Forelimb muscle (tissue), 1 donor: Measurements from ENCODE around the gene RASSF8. TPM values are rescaled to one million over a fixed set of nuclear protein-coding genes. Genes with fewer than 3 reads are reported as not detected.

ENCODE experiments used
- DNase-seq: peaks from one replicate; pipeline ENCODE4 v3.0.0-alpha.2; 2013; ENCODE audit warnings: low read depth
- polyA plus RNA-seq: library from polyadenylated mRNA; unstranded; fragments of 120-200 nt; gene quantifications from one replicate; pipeline ENCODE4 v1.2.1, GENCODE V29; 2013; ENCODE audit not compliant: insufficient read length

Gene RASSF8
- polyA plus RNA-seq, 1 donor: 24.9 TPM

DNA sequence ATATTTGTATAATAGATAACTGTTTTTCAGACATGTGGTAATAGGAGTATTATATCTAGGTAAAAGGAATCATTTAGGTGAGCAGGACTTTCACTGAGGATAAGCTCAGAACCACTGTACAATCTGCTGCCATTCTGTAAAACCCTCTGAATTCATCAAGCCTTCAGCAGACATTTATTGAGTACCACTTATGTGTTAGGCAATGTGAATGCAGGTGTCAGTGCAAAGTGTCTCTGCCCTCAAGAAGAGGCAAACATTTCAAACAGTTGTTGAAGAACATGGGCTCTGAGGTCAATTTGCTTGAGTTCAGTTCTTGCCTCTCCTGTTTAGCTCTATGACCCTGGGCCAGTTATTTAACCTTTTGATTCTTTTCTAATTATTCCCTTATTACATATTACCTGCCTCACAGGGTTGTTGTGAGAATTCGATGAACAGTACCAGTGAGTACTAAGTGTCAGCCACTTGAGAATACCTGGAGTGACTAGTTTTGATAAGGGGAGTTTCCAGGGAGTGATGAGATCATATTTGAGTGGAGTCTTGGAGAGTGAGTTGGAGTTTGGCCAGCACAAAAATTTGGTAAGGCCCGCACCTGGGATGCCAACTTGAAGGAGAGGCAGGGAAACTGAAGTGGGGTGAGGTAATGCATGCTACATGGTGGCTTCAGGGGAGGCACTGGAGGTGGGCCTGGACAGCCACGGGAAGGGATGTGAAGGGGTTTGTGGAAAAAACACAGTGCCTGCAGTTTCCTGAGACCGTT is 33.7 kb downstream of the RASSF8 start:
- no peak for DNase-seq

DNA sequence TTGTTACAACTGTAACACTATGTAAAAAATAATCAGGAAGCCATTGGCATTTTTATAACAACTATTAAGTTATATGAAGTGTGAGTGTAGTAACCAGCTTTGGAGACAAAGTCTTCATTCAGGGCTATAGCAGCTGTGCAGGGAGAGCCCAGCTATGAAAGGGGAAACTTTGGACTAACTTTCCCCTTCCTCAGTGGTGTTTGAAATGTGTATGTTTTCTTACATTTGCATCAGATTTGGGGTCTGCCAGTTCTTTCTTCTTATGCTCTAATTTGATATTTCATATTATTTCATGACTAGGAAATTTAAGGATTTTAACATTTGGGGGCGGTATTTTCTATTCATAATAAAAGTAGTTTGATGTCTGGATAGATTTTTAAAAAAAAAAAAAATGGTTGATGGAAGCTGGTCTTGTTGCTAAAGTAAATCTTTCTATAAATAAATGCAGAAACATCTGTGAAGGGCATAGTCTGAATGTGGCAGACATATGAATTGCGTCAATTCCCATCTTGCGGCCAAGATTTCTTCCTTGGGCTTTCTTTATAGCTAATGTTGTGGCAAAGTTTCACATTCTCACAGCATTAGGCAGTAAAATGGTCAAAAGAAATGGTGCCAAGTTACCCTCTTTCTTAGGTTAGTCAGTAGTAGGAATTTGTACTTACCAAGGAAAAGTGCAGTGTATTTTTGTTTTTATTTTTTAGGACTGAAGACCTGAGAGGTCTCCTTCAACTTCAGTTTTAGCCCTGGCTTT is 35.6 kb downstream of the RASSF8 start:
- no peak for DNase-seq

DNA sequence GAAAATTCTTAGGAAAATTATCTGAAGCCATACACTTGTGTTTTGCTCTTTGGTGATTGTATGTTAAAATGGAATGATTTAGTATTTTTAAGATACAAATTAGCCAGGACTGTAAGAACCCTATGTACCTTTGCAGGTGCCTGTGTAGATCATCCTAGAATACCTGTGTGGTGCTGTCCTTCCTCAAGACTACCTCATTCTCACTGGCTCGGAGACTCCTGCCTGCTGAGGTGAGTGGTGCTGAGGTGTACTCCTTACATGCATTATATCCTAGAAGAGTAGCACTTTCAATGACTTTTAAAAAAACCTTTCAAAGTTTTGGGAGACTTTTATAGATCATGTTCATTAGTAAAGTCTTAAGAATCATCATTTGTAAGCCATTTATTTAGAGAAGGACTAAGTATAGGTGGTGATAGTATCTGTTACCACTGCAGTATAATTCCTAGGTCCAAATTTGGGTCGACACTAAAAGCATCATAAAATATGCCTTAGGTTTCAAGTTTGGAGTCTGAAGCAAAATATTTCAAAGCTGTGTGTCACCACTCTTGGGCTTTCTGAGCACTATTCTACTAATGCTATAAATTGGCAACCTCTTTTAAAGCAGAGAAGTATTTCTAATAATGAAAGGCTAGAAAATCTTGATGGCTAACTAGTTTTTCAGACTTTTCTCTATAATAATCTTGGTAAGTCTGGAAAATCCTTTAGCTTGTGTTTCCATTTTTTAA is 36.6 kb downstream of the RASSF8 start:
- no peak for DNase-seq

DNA sequence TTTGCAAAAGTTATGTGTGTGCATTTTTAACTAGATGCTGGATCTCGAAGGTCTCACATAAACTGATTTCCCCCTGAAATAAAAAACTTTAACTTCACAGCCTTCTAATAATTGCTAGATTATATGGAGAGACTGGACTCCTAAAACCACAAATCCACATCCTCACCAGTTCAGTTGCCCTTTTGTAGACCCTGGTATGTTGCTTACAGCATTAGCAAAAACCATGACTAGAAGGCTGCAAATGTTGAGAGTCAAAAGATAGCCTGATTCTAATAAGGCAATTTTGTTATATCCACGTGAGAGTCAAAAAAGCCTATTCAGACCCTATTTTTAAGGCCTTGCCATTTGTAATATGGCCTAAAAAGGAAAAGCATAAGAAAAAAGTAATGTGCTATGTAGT is 37.4 kb downstream of the RASSF8 start:
- DNase-seq: no peak

DNA sequence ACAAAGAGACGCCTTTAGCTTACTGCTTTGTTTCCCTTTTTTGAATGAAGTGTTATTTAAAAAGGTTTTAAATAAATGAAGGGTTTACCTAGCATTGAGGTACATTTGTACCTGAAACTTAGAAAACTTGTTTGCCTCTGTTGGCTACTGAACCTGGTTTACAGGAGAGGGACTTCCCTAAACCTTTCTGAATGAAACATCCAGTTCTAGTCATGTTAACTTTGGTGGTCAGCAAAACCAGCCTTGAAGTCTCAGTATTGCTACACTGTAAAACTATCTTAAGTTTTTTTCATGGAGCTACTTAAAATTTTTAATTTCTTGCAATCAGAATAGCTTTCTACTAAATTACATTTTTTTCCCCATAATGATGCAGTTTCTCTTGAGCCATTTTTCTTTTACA is 38.2 kb downstream of the RASSF8 start:
- no peak for DNase-seq

DNA sequence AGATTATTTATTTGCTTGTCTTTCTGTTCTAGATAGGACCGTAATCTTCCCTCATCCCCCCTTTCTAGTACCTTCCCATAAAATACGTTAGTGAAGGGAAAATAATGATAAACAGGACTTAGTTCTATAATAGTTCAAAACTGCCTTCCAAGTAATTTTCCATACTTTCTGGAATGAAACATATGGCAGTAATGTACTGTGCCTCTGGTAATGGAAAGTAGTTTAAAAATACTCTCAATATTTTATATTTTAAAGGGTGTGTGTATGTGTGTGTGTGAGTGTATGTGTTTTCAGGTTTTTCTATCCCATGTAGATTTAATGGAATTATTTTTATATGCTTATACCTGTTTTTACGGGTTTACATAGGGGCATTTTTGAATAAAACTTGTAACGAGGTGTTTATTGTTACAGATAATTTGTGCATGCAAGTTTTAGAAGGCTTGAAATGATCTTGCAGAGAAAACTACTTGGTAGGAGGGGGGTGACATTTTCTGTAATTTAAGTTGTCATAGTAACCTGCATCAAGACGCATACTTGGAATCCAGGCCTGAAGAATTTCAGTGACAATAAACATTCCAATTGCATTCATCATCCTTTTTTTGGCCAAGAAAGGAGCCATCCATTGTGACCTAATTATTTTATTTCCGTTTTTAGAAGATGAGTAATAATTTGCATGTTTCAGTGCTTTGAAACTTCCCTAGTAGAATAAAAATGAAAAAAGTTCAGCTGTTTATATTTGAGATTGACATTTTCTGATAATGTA is 38.9 kb downstream of the RASSF8 start:
- peak; percentile 44 for DNase-seq

DNA sequence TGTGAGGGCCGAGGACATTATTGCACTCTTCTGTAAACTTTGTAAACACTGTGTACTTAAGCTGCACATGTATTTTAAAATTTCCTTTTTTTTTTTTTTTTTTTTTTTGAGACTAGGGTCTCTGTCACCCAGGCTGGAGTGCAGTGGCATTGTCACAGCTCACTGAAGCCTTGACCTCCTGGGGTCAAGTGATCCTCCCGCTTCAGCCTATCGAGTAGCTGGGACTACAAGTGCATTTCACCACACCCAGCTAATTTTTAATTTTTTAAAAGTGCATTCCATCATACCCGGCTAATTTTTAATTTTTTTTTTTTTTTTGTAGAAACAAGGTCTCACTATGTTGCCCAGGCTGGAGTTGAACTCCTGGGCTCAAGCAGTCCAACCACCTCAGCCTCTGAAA is 42.4 kb downstream of the RASSF8 start:
- no peak for DNase-seq

DNA sequence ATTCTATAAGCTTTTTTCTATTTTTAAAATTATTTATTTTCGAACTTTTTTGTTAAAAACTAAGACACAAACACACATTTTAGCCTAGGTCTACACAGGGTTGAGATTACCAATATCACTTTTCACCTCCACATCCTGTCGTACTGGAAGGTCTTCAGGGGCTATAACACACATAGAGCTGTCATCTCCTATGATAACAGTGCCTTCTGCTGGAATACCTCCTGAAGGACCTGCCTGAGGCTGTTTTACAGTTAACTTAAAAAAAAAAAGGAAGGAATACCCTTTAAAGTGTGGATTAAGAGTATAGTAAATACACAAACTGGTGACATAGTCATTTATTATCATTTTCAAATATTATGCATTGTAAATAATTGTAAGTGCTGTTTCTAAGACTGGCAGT is 43.0 kb downstream of the RASSF8 start:
- DNase-seq: no peak

DNA sequence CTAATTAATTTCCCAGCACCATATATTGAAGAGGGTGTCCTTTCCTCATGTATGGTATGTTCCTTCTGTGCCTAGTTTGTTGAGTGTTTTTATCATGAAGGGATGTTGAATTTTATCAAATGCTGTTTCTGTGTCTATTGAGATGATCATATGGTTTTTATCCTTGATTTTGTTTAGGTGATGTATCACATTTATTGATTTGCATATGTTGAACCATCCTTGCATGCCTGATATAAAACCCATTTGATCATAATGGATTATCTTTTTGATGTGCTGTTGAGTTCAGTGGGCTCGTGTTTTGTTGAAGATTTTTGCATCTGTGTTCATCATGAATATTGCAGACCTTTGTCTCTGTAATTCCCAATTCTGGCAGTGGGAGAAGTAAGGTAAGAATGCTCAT is 44.6 kb downstream of the RASSF8 start:
- no peak for DNase-seq

DNA sequence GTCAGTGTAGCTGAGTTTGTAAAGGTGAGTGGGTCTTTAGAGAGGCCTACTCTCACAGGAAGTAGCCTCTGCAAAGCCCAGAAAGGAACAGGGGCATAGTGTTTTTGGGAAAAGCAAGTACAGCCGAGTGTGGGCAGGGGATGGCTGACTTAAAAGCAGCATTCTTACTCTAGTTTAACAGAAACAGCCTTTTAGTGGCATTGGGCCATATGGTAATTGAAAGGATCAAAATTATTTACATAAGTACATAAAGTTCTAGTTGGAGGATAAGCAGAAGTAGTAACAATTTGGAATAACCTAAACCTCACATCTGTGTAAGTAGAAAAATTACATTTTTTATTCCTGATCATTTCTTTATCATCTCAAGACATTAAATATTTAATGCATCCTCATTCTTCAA is 49.1 kb downstream of the RASSF8 start:
- DNase-seq: no peak

DNA sequence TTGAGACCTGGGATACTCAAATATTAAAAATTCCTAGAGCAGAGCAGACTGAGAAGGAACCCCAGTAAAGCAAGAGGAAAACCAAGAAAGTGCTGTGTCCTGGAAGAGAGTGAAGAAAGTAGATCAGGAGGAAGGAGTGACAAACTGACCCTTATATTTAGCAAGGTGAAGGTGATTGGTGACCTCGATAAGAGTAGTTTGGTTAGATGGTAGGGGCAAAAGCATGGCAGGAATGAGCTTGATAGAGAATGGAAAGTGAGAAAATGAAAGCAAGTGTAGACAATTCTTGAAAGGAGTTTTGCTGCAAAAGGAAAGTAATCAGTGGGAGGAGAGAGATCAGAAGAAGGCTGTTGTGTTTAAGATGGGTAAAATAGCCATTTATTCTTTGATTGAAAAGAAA is 51.1 kb downstream of the RASSF8 start:
- no peak for DNase-seq

DNA sequence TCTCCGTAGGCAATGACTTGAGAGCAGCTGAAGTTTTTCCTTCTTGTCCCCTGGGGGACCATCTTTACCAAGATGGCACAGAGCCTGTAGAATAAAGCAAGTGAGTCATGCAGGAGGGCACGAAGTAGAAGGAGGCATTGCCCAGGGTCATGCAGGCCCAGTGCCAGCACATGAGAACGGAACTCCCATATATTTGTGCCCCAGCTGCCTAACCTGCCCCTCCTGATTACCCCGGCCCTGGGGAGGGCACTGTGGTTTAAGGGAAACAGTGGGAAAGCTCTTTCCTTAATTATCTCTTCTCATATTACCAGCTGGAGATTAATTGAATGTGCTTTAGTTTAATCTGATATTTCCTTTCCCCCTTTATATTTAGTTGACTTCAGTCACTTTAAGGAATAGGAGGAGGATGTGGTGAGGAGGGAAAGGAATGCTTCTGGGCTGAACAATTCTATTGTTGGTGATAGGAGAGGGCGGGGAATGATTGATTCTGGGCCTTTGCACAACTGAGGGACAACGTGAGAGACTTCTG is 51.9 kb downstream of the RASSF8 start:
- DNase-seq: no peak

DNA sequence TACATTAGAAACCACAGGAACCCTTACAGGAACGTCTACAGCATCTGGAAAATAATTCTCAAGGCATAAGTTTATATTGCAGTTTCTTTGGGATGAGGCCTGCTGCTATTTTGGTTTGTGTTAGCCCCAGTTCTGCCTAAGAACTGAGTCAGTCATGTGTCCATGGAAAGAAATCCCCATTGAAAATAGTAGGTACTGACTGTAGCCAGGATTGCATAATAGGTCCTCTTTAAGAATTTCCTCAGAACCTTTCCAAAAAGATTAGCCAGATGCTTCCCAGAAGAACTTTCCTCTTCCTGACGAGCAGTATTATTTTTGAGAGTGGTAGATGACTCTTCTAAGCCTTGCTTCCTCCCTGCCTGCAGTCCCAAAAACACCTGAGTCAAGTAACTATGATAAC is 52.6 kb downstream of the RASSF8 start:
- DNase-seq: no peak

DNA sequence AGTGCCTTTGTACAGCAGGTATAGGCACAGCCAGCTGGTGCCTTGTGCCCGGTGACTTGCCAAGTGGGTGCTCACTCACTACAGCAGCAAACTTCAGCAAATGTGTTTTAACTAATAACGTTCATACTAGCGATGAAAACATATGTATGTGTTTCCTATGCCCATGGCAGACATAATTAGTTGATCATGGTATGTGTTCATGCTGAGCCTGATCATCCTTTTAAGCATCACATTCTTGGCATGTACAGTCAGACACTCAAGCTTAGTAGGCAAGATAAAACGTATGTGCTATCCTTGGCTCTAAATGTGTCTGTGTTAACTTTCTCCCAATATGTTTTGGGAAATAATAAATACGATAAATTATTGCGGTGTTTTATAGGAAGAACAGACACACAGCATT is 55.6 kb downstream of the RASSF8 start:
- no peak for DNase-seq

DNA sequence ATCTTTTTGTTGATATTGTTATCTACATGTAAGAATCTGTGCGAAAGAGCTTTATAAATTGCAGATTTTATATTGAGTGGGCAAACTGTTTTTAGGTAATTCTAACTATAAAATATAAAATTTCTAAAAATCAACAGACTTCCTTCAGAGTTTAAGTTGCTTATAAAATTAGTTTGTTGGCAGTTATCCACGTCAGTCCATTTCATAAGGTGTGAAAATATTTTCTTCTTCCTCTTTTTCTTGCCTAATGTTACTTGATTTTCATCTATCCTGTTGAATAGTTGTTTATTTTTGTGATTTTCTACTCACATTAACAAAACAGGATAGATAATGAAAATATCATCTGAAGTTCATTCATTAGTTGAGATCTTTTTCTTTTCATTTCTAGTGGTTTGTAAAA is 58.0 kb downstream of the RASSF8 start:
- no peak for DNase-seq

DNA sequence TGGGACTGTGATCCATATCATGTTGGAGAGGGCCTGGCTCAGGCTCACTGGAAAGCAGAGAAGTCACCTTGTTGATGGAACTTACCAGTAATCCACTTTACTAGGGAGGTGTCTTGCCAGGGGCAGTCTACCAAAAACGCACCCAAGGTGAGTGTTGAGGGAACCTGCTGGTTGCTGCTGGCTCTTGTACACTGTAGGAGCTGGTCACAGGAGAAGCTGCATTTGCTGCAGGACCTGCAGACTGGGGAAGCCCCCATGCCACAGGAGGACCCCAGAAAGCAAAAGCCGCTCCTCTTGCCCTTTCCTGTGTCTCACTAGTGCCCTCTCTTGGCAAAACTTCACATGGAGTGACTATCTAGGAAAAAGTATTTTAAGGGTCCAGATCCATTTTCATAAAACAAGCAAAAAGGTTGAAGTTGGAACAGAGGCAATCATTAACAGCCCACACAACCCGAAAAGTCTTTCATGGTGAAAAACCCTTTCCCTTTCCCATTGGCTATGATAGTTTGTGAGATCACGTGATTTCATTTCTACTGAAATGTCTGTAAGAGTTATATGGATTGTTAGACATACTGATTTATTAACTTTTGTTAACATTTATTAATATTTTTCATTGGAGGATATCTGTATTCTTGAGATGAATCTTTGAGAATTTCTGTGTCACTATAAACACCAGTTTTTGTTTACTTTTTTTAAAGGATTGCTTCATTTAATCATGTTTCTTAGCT is 59.2 kb downstream of the RASSF8 start:
- no peak for DNase-seq

DNA sequence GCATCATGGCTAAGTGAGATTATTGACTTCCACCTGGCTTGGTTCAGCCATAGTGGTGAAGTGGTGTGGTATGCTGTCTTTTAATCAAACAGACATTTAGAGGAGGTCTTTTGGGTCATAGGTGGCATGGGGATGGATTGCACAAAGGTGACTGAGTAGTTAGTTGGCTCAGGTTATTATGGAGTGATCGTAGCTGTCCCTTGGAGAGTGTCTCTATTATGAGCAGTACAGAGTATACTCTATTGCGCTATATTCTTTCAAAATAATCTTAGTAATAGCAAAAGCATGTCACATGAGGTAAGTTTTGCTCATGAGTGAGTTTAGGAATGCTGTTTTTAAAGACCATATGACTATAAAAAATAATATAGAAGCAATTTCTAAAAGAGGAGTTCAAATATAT is 60.4 kb downstream of the RASSF8 start:
- no peak for DNase-seq

DNA sequence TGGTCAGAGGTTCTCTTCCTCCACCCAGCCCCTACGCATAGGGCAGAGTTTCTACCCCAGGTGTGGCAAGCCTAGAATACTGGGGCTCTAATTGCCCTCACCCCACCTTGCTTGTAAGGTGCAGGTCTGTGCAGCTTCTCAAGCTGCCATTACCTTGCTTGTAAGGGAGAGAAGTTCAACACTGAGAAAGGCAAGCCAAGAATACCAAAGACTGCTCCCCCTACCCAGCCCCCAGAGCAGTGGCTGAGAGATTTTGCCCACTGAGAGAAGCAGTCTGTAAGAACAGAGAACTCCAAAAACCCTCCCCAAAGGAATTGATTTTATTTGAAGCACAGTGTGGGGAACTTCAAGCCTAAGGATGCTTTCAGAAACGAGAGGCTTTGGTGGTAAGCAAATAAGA is 63.1 kb downstream of the RASSF8 start:
- DNase-seq: no peak

DNA sequence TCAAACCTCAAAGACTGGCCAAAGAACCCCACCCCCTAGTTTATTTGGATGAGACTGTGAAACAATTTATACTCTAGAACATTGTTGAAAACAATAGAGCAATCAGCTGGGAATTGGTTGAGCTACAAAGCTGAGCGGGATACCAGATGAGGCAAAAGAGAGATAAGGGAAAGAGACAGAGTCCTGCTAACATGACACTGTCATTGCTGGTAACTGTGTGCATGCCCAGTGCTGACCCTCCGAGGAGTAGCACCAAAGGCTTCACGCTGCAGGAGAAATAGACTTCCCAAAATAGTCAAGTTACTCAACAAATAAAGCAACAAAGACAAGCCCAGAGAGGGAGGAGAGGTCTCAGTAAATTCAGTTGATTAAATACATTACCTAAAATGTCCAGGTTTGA is 63.6 kb downstream of the RASSF8 start:
- DNase-seq: no peak

DNA sequence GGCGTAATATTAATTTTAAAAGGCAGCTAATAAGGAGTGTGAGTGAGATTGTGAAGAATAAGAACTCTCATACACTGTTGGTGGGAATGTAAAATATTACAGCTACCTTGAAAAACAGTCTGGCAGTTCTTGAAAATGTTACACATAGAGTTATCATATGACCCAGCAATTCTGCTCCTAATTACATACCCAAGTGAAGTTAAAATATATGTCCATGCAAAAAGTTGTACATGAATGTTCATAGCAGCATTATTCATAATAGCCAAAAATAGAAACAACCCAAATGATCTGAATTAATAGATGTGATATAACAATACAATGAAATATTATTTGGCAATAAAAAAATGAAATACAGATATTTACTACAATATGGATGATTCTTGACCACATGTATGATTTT is 68.2 kb downstream of the RASSF8 start:
- DNase-seq: no peak

DNA sequence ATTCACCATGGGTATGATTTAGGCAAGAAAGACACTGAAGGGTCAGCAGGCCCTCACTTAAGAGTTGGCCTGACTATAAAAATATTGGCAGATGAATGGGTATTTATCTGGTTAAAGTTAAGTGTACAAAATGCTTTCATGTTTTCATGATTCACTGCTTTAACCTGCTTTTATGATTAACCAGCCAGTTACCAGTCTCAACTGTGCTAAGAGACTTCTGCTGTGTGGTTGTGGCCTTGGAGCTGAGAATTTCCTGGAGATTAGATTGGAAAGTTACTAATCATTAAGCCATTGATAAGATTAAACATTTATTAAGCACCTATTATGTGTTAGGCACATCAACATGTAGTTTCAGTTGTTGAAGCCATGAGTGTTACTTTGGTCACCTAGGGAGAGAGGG is 68.9 kb downstream of the RASSF8 start:
- no peak for DNase-seq
